ENCODE measurements around the gene TNFSF8.

TNFSF8 gene

DNA sequence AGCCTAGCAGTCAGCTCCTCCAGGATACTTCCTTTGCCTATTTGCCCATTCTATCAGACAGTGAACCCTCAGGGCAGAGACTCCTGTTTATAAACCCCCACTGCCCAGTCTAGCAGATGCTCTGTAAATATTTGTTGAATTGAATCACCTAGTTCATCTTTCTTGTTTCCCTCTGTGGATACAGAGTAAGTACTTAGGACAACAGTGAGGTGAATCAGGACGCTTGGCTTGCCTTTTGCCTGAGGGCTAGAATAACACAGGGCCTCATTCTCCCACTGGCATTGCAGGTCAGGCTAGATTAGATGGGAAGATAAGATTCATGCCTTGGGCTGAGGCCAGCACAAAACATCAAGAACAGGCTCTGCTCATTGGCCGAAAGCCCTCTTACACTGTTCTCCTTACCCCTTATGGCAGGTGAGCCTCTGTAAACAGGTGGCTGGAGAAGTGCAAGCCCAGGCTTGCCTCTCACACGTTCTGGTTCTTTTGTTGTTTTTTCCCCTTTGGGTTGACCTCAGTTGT, 22.2 kb downstream of the TNFSF8 start (continued):
- TF ChIP-seq, protein P1, sequence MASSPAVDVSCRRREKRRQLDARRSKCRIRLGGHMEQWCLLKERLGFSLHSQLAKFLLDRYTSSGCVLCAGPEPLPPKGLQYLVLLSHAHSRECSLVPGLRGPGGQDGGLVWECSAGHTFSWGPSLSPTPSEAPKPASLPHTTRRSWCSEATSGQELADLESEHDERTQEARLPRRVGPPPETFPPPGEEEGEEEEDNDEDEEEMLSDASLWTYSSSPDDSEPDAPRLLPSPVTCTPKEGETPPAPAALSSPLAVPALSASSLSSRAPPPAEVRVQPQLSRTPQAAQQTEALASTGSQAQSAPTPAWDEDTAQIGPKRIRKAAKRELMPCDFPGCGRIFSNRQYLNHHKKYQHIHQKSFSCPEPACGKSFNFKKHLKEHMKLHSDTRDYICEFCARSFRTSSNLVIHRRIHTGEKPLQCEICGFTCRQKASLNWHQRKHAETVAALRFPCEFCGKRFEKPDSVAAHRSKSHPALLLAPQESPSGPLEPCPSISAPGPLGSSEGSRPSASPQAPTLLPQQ (tag by site-specific recombination; IDR thresholded peaks at IDR 0.05), result peak; percentile 43; the same call in 1 of the 2 replicates
- TF ChIP-seq ZNF544 (tag by site-specific recombination; IDR thresholded peaks at IDR 0.05) (no peak), KLF1 (tag by site-specific recombination; IDR thresholded peaks at IDR 0.05) (no peak), ZNF121 (tag by site-specific recombination; IDR thresholded peaks at IDR 0.05) (no peak), ZNF248 (tag by site-specific recombination; IDR thresholded peaks at IDR 0.05) (no peak), ZNF776 (tag by site-specific recombination; IDR thresholded peaks at IDR 0.05; ENCODE audit: borderline replicate concordance) (no peak), FEZF1 (tag by site-specific recombination; IDR thresholded peaks at IDR 0.05) (no peak), ZFP37 (tag by site-specific recombination; IDR thresholded peaks at IDR 0.05) (0 out of 2 replicates have a peak, but pooled peaks have one; percentile 23), GLIS1 (tag by site-specific recombination; IDR thresholded peaks at IDR 0.05) (peak; percentile 24; the same call in 1 of the 2 replicates), ZFP69B (tag by site-specific recombination; IDR thresholded peaks at IDR 0.05) (no peak), ZNF114 (tag by site-specific recombination; IDR thresholded peaks at IDR 0.05) (no peak), ZNF302 (tag by site-specific recombination; IDR thresholded peaks at IDR 0.05; ENCODE audit: low read depth) (no peak), ZNF157 (tag by site-specific recombination; IDR thresholded peaks at IDR 0.05) (no peak), ZBTB8A (tag by site-specific recombination; IDR thresholded peaks at IDR 0.05) (no peak), ZNF221 (tag by site-specific recombination; IDR thresholded peaks at IDR 0.05; ENCODE audit: borderline replicate concordance) (no peak), ZNF843 (tag by site-specific recombination; IDR thresholded peaks at IDR 0.05) (peak; percentile 23; the same call in 1 of the 2 replicates), MZF1 (tag by site-specific recombination; IDR thresholded peaks at IDR 0.05; ENCODE audit: borderline replicate concordance) (no peak)
- TF ChIP-seq, protein P2, sequence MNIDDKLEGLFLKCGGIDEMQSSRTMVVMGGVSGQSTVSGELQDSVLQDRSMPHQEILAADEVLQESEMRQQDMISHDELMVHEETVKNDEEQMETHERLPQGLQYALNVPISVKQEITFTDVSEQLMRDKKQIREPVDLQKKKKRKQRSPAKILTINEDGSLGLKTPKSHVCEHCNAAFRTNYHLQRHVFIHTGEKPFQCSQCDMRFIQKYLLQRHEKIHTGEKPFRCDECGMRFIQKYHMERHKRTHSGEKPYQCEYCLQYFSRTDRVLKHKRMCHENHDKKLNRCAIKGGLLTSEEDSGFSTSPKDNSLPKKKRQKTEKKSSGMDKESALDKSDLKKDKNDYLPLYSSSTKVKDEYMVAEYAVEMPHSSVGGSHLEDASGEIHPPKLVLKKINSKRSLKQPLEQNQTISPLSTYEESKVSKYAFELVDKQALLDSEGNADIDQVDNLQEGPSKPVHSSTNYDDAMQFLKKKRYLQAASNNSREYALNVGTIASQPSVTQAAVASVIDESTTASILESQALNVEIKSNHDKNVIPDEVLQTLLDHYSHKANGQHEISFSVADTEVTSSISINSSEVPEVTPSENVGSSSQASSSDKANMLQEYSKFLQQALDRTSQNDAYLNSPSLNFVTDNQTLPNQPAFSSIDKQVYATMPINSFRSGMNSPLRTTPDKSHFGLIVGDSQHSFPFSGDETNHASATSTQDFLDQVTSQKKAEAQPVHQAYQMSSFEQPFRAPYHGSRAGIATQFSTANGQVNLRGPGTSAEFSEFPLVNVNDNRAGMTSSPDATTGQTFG (tag by site-specific recombination; IDR thresholded peaks at IDR 0.05; ENCODE audit: borderline replicate concordance), result no peak
- TF ChIP-seq, protein P3, sequence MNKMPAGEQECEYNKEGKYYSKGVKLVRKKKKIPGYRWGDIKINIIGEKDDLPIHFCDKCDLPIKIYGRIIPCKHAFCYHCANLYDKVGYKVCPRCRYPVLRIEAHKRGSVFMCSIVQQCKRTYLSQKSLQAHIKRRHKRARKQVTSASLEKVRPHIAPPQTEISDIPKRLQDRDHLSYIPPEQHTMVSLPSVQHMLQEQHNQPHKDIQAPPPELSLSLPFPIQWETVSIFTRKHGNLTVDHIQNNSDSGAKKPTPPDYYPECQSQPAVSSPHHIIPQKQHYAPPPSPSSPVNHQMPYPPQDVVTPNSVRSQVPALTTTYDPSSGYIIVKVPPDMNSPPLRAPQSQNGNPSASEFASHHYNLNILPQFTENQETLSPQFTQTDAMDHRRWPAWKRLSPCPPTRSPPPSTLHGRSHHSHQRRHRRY (tag by site-specific recombination; IDR thresholded peaks at IDR 0.05), result no peak
- TF ChIP-seq, protein P4, sequence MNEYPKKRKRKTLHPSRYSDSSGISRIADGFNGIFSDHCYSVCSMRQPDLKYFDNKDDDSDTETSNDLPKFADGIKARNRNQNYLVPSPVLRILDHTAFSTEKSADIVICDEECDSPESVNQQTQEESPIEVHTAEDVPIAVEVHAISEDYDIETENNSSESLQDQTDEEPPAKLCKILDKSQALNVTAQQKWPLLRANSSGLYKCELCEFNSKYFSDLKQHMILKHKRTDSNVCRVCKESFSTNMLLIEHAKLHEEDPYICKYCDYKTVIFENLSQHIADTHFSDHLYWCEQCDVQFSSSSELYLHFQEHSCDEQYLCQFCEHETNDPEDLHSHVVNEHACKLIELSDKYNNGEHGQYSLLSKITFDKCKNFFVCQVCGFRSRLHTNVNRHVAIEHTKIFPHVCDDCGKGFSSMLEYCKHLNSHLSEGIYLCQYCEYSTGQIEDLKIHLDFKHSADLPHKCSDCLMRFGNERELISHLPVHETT (tag by site-specific recombination; IDR thresholded peaks at IDR 0.05), result 0 out of 2 replicates have a peak, but pooled peaks have one; percentile 44
- TF ChIP-seq, protein P5, sequence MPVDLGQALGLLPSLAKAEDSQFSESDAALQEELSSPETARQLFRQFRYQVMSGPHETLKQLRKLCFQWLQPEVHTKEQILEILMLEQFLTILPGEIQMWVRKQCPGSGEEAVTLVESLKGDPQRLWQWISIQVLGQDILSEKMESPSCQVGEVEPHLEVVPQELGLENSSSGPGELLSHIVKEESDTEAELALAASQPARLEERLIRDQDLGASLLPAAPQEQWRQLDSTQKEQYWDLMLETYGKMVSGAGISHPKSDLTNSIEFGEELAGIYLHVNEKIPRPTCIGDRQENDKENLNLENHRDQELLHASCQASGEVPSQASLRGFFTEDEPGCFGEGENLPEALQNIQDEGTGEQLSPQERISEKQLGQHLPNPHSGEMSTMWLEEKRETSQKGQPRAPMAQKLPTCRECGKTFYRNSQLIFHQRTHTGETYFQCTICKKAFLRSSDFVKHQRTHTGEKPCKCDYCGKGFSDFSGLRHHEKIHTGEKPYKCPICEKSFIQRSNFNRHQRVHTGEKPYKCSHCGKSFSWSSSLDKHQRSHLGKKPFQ (tag by site-specific recombination; IDR thresholded peaks at IDR 0.05), result no peak
- TF ChIP-seq, protein P6, sequence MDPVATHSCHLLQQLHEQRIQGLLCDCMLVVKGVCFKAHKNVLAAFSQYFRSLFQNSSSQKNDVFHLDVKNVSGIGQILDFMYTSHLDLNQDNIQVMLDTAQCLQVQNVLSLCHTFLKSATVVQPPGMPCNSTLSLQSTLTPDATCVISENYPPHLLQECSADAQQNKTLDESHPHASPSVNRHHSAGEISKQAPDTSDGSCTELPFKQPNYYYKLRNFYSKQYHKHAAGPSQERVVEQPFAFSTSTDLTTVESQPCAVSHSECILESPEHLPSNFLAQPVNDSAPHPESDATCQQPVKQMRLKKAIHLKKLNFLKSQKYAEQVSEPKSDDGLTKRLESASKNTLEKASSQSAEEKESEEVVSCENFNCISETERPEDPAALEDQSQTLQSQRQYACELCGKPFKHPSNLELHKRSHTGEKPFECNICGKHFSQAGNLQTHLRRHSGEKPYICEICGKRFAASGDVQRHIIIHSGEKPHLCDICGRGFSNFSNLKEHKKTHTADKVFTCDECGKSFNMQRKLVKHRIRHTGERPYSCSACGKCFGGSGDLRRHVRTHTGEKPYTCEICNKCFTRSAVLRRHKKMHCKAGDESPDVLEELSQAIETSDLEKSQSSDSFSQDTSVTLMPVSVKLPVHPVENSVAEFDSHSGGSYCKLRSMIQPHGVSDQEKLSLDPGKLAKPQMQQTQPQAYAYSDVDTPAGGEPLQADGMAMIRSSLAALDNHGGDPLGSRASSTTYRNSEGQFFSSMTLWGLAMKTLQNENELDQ (tag by site-specific recombination; IDR thresholded peaks at IDR 0.05; ENCODE audit: low read depth), result no peak
- TF ChIP-seq, protein P7, sequence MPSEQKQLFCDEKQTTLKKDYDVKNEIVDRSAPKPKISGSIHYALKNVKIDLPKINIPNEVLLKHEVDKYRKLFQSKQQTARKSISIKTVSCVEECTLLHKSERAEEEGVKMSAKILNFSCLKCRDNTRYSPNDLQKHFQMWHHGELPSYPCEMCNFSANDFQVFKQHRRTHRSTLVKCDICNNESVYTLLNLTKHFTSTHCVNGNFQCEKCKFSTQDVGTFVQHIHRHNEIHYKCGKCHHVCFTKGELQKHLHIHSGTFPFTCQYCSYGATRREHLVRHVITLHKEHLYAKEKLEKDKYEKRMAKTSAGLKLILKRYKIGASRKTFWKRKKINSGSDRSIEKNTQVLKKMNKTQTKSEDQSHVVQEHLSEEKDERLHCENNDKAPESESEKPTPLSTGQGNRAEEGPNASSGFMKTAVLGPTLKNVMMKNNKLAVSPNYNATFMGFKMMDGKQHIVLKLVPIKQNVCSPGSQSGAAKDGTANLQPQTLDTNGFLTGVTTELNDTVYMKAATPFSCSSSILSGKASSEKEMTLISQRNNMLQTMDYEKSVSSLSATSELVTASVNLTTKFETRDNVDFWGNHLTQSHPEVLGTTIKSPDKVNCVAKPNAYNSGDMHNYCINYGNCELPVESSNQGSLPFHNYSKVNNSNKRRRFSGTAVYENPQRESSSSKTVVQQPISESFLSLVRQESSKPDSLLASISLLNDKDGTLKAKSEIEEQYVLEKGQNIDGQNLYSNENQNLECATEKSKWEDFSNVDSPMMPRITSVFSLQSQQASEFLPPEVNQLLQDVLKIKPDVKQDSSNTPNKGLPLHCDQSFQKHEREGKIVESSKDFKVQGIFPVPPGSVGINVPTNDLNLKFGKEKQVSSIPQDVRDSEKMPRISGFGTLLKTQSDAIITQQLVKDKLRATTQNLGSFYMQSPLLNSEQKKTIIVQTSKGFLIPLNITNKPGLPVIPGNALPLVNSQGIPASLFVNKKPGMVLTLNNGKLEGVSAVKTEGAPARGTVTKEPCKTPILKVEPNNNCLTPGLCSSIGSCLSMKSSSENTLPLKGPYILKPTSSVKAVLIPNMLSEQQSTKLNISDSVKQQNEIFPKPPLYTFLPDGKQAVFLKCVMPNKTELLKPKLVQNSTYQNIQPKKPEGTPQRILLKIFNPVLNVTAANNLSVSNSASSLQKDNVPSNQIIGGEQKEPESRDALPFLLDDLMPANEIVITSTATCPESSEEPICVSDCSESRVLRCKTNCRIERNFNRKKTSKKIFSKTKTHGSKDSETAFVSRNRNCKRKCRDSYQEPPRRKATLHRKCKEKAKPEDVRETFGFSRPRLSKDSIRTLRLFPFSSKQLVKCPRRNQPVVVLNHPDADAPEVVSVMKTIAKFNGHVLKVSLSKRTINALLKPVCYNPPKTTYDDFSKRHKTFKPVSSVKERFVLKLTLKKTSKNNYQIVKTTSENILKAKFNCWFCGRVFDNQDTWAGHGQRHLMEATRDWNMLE (tag by site-specific recombination; conservative IDR thresholded peaks at IDR 0.05; ENCODE audit: low read depth), result no peak
